Measurements from ENCODE around the gene TMEM205.

The TMEM205 gene

GRCh38 chr19:11387162-11388034, 41.3 kb upstream of the TMEM205 start:
- peaks cover 8% of the 10 kb centered on the region; the same call in 1 of the 2 replicates for H3K27me3 ChIP-seq (ENCODE audit: insufficient read depth, low read length)
- H3K4me1 ChIP-seq (ENCODE audit: insufficient read depth, low read length, severe bottlenecking) = peaks cover 25% of the 10 kb centered on the region
- H2AFZ ChIP-seq (ENCODE audit: low read length) = no peak overlapping the region
- no peak overlapping the region; the same call in 1 of the 2 replicates for H3K4me2 ChIP-seq (ENCODE audit: low read length)
- 0 out of 2 replicates have a peak, but pooled peaks cover 4% of the 10 kb centered on the region for H3K9me3 ChIP-seq (ENCODE audit: low read length)
- no peaks in the 10 kb centered on the region for H3F3A ChIP-seq (ENCODE audit: insufficient read depth, low read length)
- peak overlapping the region; percentile 38 for H3K27ac ChIP-seq (ENCODE audit: low read depth, low read length, poor library complexity, severe bottlenecking)
- TF ChIP-seq, protein P1, sequence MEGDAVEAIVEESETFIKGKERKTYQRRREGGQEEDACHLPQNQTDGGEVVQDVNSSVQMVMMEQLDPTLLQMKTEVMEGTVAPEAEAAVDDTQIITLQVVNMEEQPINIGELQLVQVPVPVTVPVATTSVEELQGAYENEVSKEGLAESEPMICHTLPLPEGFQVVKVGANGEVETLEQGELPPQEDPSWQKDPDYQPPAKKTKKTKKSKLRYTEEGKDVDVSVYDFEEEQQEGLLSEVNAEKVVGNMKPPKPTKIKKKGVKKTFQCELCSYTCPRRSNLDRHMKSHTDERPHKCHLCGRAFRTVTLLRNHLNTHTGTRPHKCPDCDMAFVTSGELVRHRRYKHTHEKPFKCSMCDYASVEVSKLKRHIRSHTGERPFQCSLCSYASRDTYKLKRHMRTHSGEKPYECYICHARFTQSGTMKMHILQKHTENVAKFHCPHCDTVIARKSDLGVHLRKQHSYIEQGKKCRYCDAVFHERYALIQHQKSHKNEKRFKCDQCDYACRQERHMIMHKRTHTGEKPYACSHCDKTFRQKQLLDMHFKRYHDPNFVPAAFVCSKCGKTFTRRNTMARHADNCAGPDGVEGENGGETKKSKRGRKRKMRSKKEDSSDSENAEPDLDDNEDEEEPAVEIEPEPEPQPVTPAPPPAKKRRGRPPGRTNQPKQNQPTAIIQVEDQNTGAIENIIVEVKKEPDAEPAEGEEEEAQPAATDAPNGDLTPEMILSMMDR (IDR thresholded peaks at IDR 0.05; ENCODE audit: low read length) = no peak
- no peak for TF ChIP-seq EZH2 (IDR thresholded peaks at IDR 0.05; ENCODE audit: borderline replicate concordance, low read length)
- no peaks in the 10 kb centered on the region for H3K9me2 ChIP-seq (ENCODE audit: low read depth, low read length)
- no peaks in the 10 kb centered on the region for H4K20me1 ChIP-seq (ENCODE audit: insufficient read depth, low read length)
- H3K36me3 ChIP-seq (ENCODE audit: insufficient read depth, low read length) = no peaks in the 10 kb centered on the region; the same call in 1 of the 2 replicates
- H3K4me3 ChIP-seq (ENCODE audit: low read depth, low read length, poor library complexity, severe bottlenecking) = no peak overlapping the region
- no peak overlapping the region for H3K9ac ChIP-seq (ENCODE audit: low read length)
- H3K79me2 ChIP-seq (ENCODE audit: insufficient read depth, low read length) = no peaks in the 10 kb centered on the region

DNA sequence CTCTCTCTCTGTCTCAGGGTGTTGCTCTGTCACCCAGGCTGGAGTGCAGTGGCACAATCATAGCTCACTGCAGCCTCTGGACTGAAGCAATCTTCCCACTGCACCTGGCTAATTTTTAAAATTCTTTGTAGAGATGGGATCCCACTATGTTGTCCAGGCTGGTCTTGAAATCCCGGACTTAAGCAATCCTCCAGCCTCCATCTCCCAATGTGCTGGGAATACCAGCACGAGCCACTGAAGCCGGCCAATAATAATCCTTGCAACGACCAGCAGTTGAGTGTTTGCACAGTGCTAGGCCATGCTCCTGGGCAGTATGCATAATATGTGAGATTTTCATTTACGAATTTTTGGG, 38.7 kb upstream of the TMEM205 start:
- H2AFZ ChIP-seq (ENCODE audit: low read length) = no peak overlapping the region
- no peak overlapping the region for H3K4me3 ChIP-seq (ENCODE audit: low read depth, low read length, poor library complexity, severe bottlenecking)
- peaks cover 33% of the 10 kb centered on the region for H3K4me1 ChIP-seq (ENCODE audit: insufficient read depth, low read length, severe bottlenecking)
- no peaks in the 10 kb centered on the region for H3K36me3 ChIP-seq (ENCODE audit: insufficient read depth, low read length)
- no peak overlapping the region for H3K27ac ChIP-seq (ENCODE audit: low read depth, low read length, poor library complexity, severe bottlenecking)
- no peaks in the 10 kb centered on the region for H3F3A ChIP-seq (ENCODE audit: insufficient read depth, low read length)
- H3K9me2 ChIP-seq (ENCODE audit: low read depth, low read length) = no peaks in the 10 kb centered on the region
- H3K9ac ChIP-seq (ENCODE audit: low read length) = no peak overlapping the region
- H3K4me2 ChIP-seq (ENCODE audit: low read length) = no peak overlapping the region
- H3K9me3 ChIP-seq (ENCODE audit: low read length) = no peaks in the 10 kb centered on the region
- H3K27me3 ChIP-seq (ENCODE audit: insufficient read depth, low read length) = no peaks in the 10 kb centered on the region
- no peaks in the 10 kb centered on the region for H3K79me2 ChIP-seq (ENCODE audit: insufficient read depth, low read length)
- TF ChIP-seq, protein P1 (IDR thresholded peaks at IDR 0.05; ENCODE audit: low read length) = no peak
- no peak for TF ChIP-seq EZH2 (IDR thresholded peaks at IDR 0.05; ENCODE audit: borderline replicate concordance, low read length)
- H4K20me1 ChIP-seq (ENCODE audit: insufficient read depth, low read length) = no peaks in the 10 kb centered on the region

- H3K9me3 ChIP-seq (ENCODE audit: low read length) = no peaks in the 10 kb centered on the region
- no peaks in the 10 kb centered on the region for H3K9me2 ChIP-seq (ENCODE audit: low read depth, low read length)
- peaks cover 40% of the 10 kb centered on the region for H3K4me1 ChIP-seq (ENCODE audit: insufficient read depth, low read length, severe bottlenecking)
- no peak overlapping the region for H3K27ac ChIP-seq (ENCODE audit: low read depth, low read length, poor library complexity, severe bottlenecking)
- H3K4me2 ChIP-seq (ENCODE audit: low read length) = peak overlapping the region; percentile 61
- peak overlapping the region; percentile 26; the same call in 1 of the 2 replicates for H3K9ac ChIP-seq (ENCODE audit: low read length)
- no peaks in the 10 kb centered on the region for H4K20me1 ChIP-seq (ENCODE audit: insufficient read depth, low read length)
- peaks cover under 1% of the 10 kb centered on the region; the same call in 1 of the 2 replicates for H3K36me3 ChIP-seq (ENCODE audit: insufficient read depth, low read length)
- H2AFZ ChIP-seq (ENCODE audit: low read length) = no peak overlapping the region
- H3K4me3 ChIP-seq (ENCODE audit: low read depth, low read length, poor library complexity, severe bottlenecking) = peak overlapping the region; percentile 51
- TF ChIP-seq EZH2 (IDR thresholded peaks at IDR 0.05; ENCODE audit: borderline replicate concordance, low read length) = no peak
- TF ChIP-seq, protein P1 (IDR thresholded peaks at IDR 0.05; ENCODE audit: low read length) = no peak
- H3F3A ChIP-seq (ENCODE audit: insufficient read depth, low read length) = no peaks in the 10 kb centered on the region
- H3K79me2 ChIP-seq (ENCODE audit: insufficient read depth, low read length) = no peaks in the 10 kb centered on the region
- no peaks in the 10 kb centered on the region for H3K27me3 ChIP-seq (ENCODE audit: insufficient read depth, low read length)
Observed at GRCh38 chr19:11383706-11384048, 37.6 kb upstream of the TMEM205 start.
